Stimulated activated CD8-positive, alpha-beta memory T cell treated with anti-CD3 and anti-CD28 coated beads, Interleukin-15, amount 100 ng/mL, for 4 hours (primary cell): ENCODE results near the gene PLEKHO1.

ENCODE experiments used
- DNase-seq, 2 donors: peaks; one replicate each; pipeline ENCODE4 v3.0.0-alpha.2; 2020; ENCODE audit warnings: low read depth in 2 of 2

Gene PLEKHO1

DNA sequence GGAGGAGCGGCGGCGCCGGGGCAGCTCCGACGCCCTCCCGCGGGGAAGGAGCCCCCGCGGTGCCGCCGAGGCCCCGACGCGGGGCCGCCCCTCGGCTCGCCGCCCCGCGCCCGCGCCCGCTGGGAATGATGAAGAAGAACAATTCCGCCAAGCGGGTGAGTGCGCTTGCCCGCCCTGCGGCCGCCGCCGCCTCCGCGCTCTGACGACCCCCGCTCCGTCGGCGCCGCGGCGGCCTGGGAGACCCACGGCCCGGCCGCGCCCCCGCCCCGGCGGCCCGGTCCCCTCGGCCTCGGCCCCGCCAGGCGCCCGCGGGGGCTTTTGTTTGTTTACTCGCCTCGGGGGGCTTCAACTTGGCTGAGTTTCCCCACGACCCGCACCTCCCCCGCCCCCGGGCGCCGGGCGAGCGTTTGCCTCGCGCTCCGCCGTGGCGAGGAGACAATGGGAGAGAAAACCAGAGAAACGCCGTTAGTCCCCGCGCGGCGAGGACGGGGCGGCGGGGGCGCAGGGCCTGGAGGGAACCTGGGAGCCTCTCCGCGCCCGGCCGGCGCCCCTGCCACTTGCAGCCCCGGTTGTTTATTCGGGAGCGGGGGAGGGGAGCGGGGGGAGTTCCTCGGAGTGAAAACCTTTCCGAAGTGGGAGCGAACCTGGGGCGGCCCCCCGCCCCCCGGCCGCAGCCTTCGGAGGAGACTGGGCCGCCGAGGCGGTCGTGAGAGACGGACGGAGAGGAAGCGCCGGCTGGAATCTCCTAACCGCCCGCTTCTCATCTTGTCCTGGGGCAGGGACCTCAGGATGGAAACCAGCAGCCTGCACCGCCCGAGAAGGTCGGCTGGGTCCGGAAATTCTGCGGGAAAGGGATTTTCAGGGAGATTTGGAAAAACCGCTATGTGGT is 661 bp downstream of the PLEKHO1 start:
- DNase-seq, result no peak

DNA sequence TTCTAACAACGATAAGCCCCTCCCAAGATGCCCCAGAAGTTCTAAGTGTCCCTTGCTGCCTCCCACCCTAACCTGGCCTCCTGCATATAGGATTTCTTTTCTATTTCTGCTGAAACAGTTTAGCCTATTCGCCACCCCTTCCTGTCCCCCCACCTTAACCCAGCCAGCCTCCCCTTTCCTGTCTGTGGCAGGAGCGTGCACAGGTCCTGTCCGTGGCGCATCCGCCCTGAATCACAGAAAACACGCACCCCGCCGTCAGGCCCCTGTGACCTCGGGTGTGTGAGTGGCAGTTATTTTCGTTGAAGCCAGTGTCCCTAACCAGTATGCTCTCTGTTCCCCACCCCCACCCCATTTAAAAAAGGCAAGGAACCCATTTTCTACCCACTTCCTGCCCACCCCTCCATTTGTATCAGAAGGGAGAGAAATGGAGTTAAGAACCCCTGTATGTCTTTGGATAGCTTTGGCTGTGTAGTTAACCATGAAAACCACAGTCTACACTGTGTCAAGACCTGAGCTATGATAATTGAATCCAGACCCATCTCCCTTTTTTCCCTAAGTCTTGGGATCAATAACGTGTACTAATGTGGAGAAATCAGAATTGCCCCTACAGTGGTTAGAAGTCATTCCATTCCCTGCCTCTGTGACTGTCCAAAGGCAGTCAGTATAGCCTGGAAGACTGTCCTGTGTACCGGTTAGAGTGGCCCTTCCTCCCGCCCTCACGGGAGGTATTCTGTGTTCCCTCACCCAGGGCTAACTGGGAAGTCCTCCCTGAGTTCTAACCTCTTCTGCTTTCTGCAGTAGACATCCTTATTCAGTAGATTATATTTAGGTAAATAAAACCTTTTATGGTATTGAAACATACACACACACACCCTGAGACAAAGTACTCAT is 1.8 kb downstream of the PLEKHO1 start:
- peak; percentile 39 to 53 for DNase-seq

DNA sequence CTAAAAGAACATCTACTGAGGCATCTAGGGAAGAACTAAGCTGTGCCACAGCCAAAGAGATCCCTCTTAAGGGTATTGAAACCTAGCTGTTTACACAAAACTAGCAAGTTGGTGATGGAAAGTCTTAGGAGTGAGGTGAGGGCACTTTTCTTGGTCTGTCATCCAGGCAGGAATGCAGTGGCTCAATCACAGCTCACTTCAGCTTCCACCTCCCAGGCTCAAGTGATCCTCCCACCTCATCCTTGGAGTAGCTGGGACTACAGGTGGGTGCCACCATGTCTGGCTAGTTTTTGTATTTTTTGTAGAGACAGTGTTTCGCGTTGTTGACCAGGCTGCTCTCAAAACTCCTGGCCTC is 2.4 kb downstream of the PLEKHO1 start:
- no peak for DNase-seq

DNA sequence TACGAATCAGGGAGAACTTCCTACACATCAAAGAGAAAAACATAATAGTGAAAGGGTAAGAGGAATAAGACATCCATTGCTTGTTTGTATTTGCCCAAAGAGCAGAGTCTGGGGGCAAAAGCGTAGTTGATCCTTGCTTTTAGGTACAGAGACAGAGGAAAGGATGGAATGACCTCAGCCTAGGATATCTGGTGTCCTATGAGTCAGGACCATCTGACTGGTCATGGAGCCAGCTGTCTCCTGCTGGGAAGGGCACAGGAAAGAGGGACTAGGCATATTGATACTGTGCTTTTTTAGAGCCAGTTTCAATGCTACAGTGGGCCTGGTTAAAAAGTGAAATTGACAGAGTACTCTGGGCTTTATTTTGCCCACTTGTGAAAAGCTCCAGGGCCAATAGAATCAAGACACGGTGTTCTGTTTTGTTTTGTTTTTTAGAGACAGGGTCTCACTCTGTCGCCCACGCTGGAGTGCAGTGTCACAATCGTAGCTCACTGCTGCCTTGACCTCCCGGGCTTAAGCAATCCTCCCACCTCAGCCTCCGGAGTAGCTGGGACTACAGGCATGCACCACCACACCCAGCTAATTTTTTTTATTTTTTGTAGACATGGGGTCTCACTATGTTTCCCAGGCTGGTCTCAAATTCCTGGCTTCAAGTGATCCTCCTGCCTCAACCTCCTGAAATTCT is 3.2 kb downstream of the PLEKHO1 start:
- DNase-seq, result no peak

DNA sequence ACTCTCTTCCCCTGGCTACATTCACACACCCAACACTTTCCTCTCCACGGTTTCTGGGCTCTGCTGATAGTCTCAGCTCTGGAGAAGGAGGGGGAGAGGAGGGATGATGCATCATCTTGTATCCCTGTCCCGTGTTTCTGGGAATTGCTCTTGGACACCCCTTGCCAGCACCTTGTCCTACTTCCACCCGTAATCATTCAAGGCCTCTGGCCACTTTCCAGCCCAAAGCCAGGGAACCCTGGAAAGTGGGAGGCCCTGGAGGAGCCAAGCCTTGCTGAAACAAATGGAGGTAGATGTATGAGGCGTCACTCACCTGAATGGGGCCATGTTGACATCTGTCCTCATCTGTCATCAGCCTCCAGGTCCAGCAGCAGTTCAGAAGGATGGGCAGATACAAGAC is 4.4 kb downstream of the PLEKHO1 start:
- no peak for DNase-seq

DNA sequence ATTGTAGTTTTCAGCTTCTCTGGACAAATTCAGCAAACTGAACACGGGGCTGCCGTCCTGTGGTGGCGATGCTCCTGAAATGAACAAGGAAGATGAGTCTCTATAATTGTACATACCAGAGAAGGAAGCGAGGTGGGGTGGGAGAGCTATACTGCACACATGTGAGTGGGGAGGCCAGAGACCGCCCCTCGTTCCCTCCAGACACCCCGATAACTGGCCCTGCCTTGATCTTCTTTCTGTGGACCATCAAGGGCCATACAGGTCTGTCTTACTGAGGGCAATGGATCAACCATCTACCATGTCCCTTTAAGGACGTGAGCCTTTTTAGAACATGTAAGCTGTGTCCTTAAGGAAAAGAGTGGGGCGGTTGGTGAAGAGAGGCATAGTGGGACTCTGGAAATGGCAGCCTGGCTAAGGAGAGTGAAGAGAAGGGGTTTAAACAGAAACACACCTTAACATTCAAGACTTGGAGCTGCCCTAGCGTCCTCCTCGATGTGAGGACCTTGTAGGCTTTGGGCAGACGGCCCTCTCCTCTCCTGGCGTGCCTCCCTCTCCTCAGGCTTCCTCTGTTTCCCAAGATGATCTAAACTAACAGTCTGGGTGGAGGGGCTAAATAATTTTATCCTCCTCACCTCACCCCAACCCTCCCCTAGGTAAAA is 5.8 kb downstream of the PLEKHO1 start:
- DNase-seq, result no peak

DNA sequence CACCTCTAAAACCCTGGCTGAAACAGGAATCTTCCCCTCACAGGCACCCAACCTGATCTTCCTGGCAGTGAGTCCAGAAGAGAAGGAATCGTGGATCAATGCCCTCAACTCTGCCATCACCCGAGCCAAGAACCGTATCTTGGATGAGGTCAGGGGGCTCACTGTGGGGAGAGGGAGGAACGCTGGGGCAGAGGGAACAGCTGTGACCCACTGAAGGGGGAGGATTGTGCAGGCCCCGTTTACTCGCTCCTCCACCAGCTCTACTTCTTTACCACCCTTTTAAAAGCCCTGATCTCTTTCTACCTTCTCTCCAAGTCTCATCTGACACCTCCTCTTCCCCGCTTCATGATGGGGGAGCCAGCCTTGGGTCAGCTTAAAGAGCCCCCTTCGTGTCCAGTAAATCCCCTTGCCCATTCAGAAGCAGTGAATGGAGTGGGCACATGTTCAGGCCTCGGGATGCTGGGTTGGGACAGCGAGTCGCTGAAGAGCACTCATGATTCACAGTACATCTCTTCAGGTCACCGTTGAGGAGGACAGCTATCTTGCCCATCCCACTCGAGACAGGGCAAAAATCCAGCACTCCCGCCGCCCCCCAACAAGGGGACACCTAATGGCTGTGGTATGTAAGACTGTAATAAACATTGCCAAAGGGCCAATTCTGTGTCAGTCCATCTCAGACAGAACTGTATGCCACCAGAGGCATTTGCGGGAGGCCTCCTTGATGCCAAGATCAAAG is 7.3 kb downstream of the PLEKHO1 start:
- no peak for DNase-seq

DNA sequence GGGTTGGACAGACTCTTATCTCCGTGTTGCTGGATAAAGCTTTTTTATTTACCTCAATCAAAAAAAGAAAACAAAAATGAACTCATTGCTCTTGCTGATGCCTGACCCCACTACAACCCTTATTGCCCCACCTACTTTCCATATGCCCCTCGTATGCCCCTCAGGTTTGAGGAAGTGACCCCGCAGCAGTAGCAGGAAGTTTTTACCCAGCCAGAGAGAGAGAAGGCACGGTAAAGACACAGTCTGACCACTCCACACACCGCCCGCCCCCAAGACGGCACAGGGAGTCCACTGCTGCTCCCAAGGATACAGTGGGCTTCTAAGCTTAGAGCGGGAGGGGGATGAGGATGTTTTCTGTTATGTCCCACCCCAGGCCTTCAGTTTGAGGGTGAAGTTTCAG is 9.8 kb downstream of the PLEKHO1 start:
- DNase-seq, result no peak

DNA sequence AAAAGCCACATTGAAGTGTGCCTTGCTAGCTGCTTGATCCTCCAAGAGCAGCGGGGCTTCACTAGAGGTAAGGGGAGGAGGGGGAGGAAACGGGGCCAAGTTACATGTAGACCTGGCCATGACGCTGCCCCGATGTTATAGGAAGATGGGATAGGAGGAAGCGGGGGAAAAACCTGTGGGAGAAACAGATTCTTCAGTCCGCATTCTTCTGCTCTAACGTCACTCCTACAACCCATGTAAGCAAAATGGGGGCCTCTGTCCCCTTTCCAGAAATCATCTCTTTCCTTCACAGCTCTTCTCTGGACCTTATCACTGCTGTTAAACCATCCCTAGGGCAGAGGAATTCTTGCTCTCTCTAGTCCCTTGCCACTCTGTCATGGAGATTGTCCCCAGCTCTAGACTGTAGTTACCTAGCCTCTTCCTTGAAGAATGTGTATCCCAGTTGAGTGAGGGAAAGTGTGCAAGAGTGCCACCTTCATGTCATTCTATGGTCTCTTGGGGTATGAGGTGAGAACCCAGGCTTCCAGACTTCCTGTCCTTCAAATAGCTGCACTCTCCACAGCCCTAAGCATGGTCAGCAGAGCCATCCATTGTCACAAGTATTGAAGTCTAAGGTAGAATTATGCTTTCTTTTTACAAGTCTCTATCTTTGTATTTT is 11.4 kb downstream of the PLEKHO1 start:
- no peak for DNase-seq

DNA sequence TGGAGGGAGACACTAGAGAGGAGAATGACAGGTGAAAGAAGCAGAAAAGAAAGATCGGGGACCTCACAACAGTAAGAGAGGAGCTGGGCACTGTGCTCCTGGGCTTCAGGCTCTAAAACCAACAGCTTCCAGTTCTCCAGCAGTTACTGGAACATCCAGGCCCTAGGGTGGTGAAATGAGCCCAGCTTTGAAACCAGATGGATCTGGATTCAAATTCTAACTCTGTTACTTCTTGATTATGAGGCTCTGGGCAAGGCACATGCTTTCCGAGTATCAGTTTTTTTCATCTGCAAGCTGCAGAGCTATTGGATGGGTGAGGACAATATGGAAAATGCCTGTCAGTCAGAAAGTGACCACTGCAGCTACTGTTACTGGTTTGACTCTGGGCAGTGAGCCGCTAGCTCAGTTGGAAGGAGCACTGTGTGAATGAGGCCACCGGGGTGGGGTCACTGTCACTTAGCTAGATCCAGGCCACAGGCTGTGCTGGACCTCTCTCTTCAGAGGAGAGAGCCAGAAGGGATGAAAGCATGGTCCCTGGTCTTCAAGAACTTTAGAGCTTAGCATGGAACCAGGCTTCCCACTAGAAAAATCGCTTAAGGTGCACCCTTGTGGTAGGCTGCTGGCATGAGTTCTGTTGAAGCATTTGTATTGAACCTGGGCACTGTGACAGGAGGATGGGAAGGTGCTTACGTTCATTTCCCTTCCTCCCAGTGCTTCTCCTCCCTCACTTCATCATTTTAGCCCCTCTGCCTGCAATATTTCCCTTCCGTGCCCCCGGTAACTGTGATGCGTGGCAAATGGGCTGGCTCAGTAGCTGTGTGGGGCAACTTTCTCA is 12.2 kb downstream of the PLEKHO1 start:
- DNase-seq, result no peak

DNA sequence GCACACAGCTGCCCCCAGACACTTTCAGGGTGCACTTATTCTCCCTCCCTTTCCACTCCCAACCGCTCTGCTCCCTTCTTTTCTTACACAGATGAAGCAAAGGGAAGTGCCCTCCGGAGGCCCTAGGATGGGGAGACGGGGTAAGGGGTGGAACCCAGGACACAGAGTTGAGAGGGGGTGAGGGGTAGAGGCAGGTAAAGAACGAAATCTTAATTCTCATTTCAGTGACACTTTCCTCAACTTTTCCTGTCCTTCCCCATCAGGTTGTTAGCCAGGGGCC is 12.8 kb downstream of the PLEKHO1 start:
- DNase-seq, result no peak

DNA sequence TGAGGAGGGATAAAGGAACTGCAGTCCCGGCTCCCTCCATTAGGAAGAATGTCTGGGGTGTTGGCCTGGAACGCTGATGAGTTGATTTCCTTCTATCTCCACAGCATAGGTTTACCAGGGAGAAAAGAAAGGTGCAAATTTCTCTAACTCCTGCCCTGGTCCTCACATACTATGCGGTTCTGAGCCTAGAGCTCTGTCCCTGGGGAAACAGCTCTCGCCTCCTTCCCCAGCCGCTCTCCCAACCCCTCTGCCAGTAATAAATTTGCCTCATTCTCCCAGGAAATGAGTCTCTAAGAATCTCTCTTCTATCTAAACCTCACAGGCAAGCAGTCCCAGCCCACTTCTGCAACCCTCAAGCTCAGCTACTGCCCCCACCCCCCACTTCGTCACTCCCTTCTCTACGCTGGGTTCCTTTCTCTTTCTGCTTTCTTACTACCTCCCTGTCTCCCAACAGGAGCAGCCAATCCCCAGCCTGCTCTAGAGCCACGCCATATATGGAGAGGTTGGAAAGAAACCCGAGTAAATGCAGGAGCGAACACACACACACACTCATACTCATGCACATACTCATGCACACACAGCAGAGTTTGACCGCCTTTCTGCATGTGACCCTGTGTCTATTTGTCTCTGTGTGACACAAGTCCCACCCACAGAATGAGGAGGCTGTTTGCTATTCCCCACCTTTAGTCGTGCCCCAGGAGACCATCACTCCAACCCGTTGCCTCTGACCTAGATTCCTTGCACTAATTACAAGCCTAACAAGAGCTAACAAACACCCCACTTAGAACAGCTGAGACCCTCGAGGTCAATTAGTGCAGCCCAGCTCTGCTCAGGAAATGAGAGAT is 13.4 kb downstream of the PLEKHO1 start:
- DNase-seq, result no peak

DNA sequence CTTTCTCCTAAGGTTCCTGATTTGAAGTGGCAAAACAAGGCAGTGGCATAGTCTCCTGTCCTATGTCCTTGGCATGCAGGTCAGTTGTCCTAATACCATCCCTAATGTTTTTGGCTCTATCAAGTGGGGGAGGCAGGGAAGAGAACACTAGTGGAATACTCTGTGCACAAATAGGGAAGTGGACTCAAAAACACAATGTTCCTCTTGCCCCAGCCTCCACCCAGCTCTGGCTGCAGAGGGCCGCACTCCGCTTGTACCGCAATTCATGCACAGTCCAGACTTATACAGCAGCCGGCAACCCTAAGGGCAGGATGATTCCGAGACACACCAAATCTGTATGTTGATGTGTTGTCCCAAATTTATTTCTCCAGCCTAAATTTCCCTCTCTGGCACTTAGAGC is 14.5 kb downstream of the PLEKHO1 start:
- no peak for DNase-seq

DNA sequence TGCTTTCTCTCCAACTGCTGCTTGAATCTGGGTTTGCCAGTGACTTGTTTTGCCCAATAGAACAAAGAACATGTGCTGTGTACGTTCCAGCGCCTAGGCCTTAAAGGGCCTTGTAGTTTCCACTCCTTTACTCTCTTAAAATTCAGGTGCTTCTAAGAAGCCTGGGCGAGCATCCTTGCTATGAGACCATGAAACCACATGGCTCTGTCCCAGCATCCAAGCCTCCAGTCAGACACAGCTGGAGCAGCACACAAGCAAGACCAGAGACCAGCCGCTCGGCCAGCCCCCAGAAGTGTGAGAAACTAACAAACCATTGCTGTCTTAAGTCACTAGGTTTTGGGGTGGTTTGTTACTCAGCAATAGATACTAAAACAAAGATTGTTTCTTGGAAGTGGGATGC is 15.1 kb downstream of the PLEKHO1 start:
- DNase-seq, result no peak

DNA sequence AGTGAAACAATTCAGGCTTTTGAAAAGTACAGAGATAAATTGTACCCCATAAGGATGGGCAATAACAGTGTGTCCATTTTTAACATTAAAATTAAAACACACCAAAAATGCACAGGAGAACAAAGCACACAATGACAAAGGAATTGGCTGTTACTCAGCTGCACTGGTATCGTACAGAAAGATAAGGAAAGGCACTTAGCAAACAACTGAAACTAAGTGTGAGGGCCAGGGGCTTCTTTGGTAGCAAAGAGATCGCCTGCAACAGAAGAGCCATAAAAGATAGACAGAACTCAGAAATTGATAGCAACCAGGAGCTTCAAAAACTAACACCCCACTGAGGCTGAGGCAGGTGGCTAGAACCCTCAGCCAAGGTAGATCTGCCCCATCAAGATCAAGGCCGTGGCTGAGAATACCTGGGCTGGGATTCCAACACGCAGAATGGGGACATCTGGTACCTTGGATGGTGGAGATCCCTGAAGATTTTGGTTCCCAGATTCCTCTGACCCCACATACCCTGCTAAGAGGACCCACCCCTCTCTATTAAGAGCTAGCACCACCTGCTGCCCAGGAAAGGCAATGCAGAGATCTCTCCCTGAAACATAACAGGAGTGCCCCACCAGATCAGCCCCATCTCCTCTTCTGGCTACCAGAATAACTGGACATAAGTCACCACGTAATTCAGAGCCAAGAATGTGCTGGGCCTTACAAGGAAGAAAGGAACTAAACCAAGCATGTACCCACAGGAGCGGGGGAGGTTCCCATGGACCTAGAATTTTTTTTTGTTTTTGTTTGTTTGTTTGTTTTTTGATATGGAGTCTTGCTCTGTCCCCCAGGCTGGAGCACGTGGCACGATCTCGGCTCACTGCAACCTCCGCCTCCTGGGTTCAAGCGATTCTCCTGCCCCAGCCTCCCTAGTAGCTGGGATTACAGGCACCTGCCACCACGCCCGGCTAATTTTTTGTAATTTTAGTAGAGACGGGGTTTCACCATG is 16.2 kb downstream of the PLEKHO1 start:
- no peak for DNase-seq

DNA sequence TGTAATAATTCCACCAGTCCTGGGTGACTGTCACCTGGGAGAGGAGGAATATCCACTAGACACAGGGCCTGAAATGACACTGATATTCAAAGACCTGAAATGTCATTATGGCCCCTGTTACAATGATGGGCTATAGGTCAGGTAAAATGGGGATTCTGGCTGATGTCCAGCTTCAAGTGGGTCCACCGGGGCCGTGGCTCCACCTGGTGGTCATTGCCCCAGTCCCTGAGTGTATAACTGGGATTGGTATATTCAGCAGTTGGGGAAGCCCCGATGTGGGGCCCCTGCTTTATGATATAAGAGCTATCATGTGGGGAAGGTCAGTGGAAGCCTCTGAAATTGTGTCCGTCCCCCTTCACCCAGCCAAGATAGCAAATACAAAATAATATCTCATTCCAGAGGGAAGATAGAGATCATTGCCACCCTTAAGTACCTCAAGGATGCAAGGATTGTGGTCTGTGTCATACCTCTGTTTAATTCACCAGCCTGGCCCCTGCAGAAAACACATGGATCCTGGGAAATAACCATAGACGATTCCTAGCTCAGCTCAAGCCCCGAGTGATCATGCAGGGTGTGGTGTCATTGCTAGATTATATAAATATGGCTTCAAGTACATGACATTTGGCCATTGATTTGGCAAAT is 19.4 kb downstream of the PLEKHO1 start:
- no peak for DNase-seq

DNA sequence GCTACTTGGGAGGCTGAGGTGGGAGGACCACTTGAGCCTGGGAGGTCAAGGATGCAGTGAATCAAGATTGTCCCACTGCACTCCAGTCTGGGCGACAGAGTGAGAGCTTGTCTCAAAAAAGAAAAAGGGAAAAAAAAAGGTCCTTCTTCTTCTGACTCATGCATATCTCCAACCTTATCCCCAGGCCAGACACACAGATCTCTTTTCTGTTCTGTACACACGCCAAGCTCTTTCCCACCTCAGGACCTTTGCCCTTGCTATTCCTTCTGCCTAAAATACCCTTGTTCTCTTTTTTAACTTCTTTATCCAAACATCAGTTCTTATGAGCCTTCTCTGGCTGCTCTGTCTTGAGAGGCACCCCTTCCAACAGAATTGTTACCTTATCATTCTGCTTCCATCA is 22.1 kb downstream of the PLEKHO1 start:
- DNase-seq, result no peak
